ENCODE data around the gene SSX2. TPM values are rescaled to one million over a fixed set of nuclear protein-coding genes. Genes with fewer than 3 reads are reported as not detected.

The SSX2 gene
- polyA plus RNA-seq, 1 donor from 2014 or later = not detected

Small RNA genes within 50 kb of the gene (small RNA-seq; reads per million reads assigned to genes)
- gene AC244505.3 = 0 reads per million in 3 experiments
- gene AC244505.5 = 0 reads per million in 3 experiments
- gene AL450023.3 = 0 reads per million in 3 experiments
- gene RNA5SP504 = 0 reads per million in 3 experiments

Other genes starting within 250 kb of the SSX2 start
- gene XAGE1A, start 211.4 kb downstream of the SSX2 start, polyA plus RNA-seq = not detected in 2 replicates
- gene XAGE1B, start 190.1 kb downstream of the SSX2 start, polyA plus RNA-seq = not detected in 2 replicates
- gene SSX7, start 52.3 kb downstream of the SSX2 start, polyA plus RNA-seq = not detected in 2 replicates
- gene SSX2B, start 44.1 kb upstream of the SSX2 start, polyA plus RNA-seq = not detected in 2 replicates
- not detected in 2 replicates for gene SPANXN5, start 90.2 kb upstream of the SSX2 start, polyA plus RNA-seq
- gene XAGE5, start 104.1 kb upstream of the SSX2 start, polyA plus RNA-seq = not detected in 2 replicates
- gene XAGE3, start 160.9 kb upstream of the SSX2 start, polyA plus RNA-seq = not detected in 2 replicates
- 57.9 and 111 TPM in 2 replicates for gene FAM156B, start 190.2 kb upstream of the SSX2 start, polyA plus RNA-seq